ENCODE results near the gene MACC1.
"Not testable (repeated sequence)": the region's sequence is repeated elsewhere in the genome, so short reads cannot be mapped to it uniquely, and the experiment has no call there.

MACC1 gene

DNA sequence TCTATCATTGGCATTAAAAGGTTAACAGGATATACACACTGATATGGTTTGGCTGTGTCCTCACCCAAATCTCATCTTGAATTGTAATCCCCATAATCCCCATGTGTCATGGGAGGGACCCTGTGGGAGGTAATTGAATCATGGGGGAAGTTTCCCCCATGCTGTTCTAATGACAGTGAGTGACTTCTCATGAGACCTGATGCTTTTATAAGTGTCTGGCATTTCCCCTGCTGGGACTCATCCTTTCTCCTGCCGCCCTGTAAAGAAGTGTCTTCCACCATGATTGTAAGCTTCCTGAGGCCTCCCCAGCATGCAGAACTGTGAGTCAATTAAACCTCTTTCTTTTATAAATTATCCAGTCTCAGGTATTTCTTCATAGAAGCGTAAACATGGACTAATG lies 9.4 kb downstream of the MACC1 start:
- DNase-seq (ENCODE audit: low spot score), result not testable (repeated sequence)

GRCh38 chr7:20206104-20206896 lies 10.9 kb downstream of the MACC1 start:
- no peak for DNase-seq (ENCODE audit: low spot score)

DNA sequence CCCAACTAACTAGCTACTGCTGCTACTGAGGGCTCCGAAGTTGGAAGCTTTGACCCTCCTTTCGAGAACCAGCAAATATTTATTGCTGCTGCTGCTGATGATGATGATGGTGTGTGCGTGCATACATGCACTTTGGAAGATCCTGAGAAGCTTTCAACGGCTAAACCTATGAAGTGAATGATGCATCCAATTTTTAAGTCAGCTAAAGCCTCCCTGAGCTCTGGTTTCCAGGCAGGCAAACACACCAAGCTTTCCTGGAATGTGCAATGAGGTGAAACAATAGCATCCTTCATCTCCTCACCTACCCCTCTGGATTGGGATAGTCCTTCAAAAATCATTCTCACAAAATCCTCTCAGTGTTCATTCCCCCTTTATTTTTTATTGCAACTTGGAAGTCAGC lies 13.9 kb downstream of the MACC1 start:
- no peak for DNase-seq (ENCODE audit: low spot score)

DNA sequence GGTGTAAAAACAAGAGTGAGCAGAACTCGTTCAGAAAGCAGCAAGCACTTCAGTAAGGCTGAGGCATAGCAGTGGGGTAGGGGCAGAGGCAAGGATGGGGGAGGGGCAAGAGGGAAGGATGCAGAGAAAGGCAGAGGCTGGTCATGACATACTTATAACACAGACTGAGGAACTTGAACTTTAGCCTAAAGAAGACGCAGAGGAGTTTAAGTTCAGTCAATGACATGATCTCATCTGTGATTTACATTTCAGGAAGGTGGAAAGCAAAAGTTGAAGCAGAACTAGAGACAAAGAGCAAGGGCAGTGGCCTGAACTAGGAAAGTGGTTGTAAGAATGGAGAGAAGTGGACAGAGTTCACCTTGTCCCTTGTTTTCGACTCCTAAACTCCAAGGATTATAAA lies 15.8 kb downstream of the MACC1 start:
- DNase-seq (ENCODE audit: low spot score), result no peak

GRCh38 chr7:20200971-20201370 lies 16.2 kb downstream of the MACC1 start:
- no peak for DNase-seq (ENCODE audit: low spot score)

DNA sequence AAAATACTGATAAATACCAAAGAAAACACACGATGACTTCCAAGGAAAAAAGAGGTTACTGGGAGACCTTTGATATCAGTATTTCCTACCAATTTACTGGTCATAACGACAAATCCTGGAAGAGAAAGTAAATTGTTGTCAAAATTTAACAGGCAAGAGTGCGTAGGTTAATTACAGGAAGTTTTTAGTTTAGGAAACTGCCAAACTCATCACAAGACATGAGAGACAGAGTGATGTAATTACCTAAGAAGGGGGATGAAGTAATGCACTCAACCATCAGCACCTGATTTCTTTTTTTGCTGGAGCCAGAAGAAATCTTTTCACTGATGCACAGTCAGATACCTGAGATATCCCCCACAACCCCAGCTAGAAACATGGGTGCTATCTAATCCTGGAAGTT lies 16.8 kb downstream of the MACC1 start:
- no peak for DNase-seq (ENCODE audit: low spot score)

DNA sequence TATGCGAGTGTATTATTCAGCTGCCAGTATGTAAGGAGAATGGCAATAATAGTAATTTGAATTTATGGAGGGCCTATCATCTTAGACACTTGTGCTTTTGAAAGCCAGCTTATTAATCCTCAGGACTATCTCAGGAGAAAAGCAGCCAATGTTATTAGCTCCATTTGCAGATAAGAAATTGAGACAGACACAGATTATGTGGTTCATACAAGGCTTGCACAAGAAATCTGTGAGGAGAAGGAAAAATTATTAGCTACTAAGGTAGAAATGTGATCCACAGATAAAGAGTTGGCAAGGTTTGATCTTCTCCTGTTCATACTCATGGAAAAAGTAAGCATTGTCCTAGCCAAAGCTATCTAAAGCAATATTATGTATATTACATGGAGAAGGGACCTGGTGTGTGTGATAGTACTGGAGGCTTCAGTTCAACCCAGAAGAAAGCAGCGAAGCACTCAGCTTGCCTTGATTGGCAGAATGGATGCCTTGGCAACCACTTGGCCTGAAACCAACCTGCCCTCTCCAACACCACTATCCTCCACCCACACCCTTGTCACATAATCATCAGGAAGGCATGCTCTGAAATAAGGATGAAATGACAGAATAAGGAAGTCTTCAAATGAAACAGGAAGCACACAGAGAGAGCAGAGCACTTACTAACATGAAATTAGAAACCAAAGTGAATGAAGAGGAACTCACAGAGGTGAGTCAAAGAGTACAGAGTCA lies 18.0 kb downstream of the MACC1 start:
- DNase-seq (ENCODE audit: low spot score), result no peak

GRCh38 chr7:20198260-20198659 lies 18.9 kb downstream of the MACC1 start:
- DNase-seq (ENCODE audit: low spot score), result no peak

DNA sequence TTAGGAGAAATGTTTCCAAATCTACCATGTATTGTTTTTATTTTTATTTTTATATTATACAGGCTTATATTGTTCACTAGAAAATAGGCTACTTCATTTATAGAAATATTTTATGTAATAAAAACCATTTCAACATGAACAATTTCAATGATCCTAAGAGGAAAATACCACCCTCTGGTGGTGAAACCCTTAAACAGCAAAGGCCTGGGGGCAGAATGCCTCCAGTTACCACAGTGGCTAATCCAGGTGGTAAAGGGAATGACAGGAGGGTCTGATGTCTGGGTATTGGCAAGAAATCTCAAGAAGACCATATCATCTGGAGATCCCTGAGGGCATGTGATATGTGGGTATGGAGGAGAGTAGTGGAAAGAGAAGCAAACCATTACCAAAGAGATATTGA lies 19.3 kb downstream of the MACC1 start:
- no peak for DNase-seq (ENCODE audit: low spot score)

- DNase-seq (ENCODE audit: low spot score), result no peak
These were observed 19.9 kb downstream of the MACC1 start for GRCh38 chr7:20197125-20197748.

DNA sequence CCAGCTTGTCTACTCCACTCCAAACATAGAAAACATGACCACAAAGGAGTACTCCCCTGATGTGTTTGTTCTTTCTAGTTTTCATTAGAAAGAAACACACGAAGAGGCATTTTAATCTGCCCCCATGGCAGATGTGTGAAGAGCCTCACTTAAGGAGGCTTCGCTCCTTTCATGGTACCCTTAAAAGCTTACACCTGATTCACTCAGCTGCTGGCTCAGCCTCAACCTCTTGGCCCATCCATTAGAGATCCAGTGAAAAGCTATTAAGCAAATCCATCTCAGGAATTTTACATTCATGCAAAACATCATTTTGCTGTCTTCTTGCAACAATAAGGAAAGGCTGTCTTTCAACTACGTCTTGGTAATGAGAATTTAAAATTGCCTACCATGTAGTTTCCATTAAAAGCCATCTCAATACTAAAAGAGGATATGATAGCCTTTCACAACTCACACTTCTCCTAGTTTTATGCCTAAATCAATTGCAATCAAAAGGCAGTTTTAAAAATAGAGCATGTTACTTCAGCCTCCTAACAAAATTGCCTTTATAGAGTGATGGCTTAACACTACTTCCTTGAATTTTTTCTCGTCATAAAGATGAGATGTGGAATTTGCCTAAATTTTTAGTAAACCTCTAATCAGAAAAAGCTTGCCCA lies 22.7 kb downstream of the MACC1 start:
- DNase-seq (ENCODE audit: low spot score), result no peak

DNA sequence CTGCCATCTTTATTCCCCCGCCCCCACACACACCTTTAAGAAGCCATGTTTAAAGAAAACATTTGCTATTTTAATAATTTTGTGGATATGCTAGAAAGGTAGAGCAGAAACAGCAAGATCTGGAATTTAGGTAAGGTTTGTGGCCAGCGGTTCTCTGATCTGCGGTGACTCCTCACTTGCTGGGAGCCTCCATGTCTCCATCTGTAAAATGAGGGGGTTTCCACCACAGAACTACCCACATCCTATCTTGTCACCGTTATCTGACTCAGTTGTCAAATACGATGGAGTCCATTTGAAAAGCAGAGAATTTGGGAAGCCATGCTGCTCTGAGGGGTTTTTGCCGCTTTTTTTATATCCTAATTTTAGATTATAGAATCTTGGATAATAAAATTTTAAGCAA lies 23.3 kb downstream of the MACC1 start:
- no peak for DNase-seq (ENCODE audit: low spot score)

GRCh38 chr7:20193242-20193777 lies 23.9 kb downstream of the MACC1 start:
- no peak for DNase-seq (ENCODE audit: low spot score)

- DNase-seq (ENCODE audit: low spot score), result no peak
These were observed 25.8 kb downstream of the MACC1 start for GRCh38 chr7:20191391-20191869.

GRCh38 chr7:20190560-20191390 lies 26.4 kb downstream of the MACC1 start:
- no peak for DNase-seq (ENCODE audit: low spot score)

DNA sequence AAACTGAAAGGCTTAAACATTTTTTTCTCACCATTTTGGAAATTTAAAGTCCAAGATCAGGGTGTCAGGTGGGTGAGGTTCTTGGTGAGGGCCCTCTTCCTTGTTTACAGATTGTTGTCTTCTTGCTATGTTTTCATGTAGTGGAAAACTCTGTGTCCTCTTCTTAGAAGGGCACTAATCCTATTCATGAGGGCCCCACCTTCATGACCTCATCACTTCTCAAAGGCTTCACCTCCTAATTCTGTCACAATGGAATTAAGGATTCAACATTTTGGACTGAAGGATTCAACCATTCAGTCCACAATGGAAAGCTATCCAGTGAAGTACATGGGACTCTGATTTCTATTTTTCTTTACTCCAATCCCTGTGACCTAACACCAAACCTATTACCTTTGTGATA lies 27.3 kb downstream of the MACC1 start:
- DNase-seq (ENCODE audit: low spot score), result no peak

GRCh38 chr7:20188567-20188966 lies 28.6 kb downstream of the MACC1 start:
- DNase-seq (ENCODE audit: low spot score), result no peak

DNA sequence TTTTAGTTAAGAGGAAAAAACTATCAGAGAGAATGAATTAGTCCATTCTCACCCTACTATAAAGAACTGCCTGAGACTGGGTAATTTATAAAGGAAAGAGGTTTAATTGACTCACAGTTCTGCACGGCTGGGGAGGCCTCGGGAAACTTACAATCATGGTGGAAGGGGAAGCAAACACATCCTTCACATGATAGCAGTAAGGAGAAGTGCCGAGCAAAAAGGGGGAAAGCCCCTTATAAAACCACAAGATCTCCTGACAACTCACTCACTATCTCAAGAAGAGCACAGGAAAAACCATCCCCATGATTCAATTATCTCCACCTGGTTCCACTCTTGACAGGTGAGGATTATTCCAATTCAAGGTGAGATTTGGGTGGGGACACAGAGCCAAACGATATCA lies 29.3 kb downstream of the MACC1 start:
- DNase-seq (ENCODE audit: low spot score), result not testable (repeated sequence)

GRCh38 chr7:20185988-20186387 lies 31.2 kb downstream of the MACC1 start:
- no peak for DNase-seq (ENCODE audit: low spot score)

GRCh38 chr7:20183086-20183485 lies 34.1 kb downstream of the MACC1 start:
- DNase-seq (ENCODE audit: low spot score), result no peak

DNA sequence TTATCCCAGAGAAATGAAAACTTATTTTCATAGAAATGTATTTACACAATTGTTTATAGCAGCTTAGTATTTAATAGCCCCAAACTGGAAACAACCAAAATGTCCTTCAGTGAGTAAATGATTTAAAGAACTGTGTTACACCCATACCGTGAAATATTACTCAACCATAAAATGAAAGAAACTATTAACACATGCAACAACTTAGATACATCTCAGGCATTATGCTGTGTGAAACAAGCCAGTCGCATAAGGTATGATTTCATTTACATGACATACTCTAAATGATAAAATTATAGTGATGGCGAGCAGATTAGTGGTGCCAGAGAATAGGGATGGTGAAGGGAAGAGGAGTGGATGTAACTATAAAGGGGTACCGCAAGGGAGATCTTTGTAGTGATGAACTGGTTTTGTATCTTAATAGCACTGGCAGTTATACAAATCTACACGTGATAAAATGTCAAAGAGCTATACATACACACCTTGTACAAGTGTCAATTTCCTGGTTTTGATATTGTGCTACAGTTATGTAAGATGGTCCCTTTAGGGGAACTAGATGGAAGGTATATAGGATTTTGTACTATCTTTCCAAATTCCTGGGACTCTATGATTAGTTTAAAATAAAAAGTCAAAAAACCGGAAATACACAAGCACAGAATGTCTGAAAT lies 40.5 kb downstream of the MACC1 start:
- no peak for DNase-seq (ENCODE audit: low spot score)

Data from CD4-positive, alpha-beta T cell treated with Interleukin-2 at 100 ng/mL for 4 hours (primary cell).